Epithelial cell of esophagus (primary cell): ENCODE data around the gene VIPR1.
A peak's percentile ranks its signal among the peaks of the same experiment; 100 is the strongest.
"Not testable (repeated sequence)": the region's sequence is repeated elsewhere in the genome, so short reads cannot be mapped to it uniquely, and the experiment has no call there.

Source experiments
- DNase-seq: peaks from one replicate; pipeline ENCODE4 v3.0.0; 2010; ENCODE audit warnings: low read depth
- H3K4me3 ChIP-seq: 2 replicates; pipeline ENCODE4 v1.5.1; 2011; ENCODE audit warnings: mild to moderate bottlenecking, low read length, control low read depth
- CTCF ChIP-seq: IDR thresholded peaks from 2 replicates; pipeline ENCODE4 v1.5.1; 2011; ENCODE audit warnings: low read depth, mild to moderate bottlenecking, low read length, control low read depth, inconsistent platforms; ENCODE audit not compliant: insufficient read depth; ENCODE audit errors: missing control alignments

The VIPR1 gene

GRCh38 chr3:42569593-42570142 lies 67.2 kb downstream of the VIPR1 start:
- TF ChIP-seq CTCF: no peak
- H3K4me3 ChIP-seq: no peak overlapping the region
- no peak for DNase-seq

GRCh38 chr3:42572278-42572677 lies 69.8 kb downstream of the VIPR1 start:
- peak; percentile 47 for TF ChIP-seq CTCF
- no peak overlapping the region for H3K4me3 ChIP-seq
- peak; percentile 65 for DNase-seq

GRCh38 chr3:42575137-42575741 lies 72.8 kb downstream of the VIPR1 start:
- no peak for TF ChIP-seq CTCF
- no peak overlapping the region for H3K4me3 ChIP-seq
- DNase-seq: no peak

- TF ChIP-seq CTCF: no peak
- H3K4me3 ChIP-seq: no peak overlapping the region
- DNase-seq: no peak
Measured at GRCh38 chr3:42578054-42578453, 75.6 kb downstream of the VIPR1 start.

- H3K4me3 ChIP-seq: not testable (repeated sequence)
Measured at GRCh38 chr3:42579346-42579745, 76.9 kb downstream of the VIPR1 start.

GRCh38 chr3:42581400-42581708 lies 78.9 kb downstream of the VIPR1 start:
- no peak for TF ChIP-seq CTCF
- H3K4me3 ChIP-seq: peak overlapping the region; percentile 76
- DNase-seq: no peak

More at GRCh38 chr3:42579346-42579745, 76.9 kb downstream of the VIPR1 start:
- not testable (repeated sequence) for DNase-seq

- peak; percentile 16 for TF ChIP-seq CTCF
- H3K4me3 ChIP-seq: peak within 1 kb of the TSS; percentile 76
- peak; percentile 95 for DNase-seq
Measured at GRCh38 chr3:42581709-42582473, 79.4 kb downstream of the VIPR1 start, which contains the start of gene SEC22C. SEC22C (minus strand) TSS chr3:42581967; CDS start chr3:42569046, 12,921 bp downstream.
